Cortex of kidney (tissue), 1 donor: ENCODE measurements around the gene DLG2.
"Not testable (repeated sequence)": the region's sequence is repeated elsewhere in the genome, so short reads cannot be mapped to it uniquely, and the experiment has no call there.

Experiments
- DNase-seq: peaks from one replicate; lab custom pipeline; 2025; lab: John Stamatoyannopoulos, UW

Gene DLG2

DNA sequence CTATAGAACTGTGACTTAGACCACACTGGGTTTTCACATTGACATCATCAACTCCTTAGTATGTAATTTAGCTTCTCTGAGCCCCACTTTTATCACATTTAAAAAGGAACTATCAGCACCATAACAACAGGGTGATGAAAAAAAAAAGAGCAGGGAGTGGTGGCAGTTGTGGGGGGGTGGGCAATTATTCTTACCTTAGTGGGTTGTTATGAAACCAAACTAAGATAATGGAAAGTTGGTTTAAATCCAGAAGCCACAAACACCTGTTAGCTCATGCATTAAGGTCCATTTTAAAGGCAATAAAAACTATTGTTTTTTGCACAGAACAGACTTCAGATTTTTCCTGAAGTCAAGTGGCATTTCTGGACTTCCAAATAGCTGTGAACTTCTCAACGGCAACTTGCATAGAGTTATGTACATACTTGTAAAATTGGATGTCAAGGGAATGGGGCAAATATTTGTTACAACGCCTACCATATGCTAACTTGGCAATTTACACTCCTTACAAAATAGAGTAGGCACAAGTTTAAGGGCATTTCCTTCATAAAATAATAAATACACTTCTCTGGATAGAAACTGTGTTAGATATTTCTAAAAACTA is 793.6 kb downstream of the DLG2 start:
- no peak for DNase-seq

DNA sequence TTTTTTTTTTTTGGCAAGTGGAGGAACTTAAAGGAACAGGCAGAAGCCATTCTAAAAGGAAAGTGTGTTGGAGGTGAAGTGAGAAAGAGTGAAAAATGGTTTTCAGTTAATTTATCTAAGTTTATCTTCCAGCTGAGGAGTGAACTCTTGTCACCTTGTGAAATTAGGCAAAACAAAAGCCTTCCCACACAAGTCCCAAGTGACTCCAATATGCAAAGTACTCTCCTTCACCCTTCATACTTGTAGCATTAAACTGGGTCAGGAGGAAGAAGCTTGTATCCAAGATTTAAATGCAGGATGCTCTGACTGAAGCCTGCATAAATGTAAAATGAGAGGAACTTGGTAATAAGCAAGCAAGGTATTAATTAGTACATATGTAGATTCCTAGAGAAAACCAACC is 796.8 kb downstream of the DLG2 start:
- DNase-seq: no peak

DNA sequence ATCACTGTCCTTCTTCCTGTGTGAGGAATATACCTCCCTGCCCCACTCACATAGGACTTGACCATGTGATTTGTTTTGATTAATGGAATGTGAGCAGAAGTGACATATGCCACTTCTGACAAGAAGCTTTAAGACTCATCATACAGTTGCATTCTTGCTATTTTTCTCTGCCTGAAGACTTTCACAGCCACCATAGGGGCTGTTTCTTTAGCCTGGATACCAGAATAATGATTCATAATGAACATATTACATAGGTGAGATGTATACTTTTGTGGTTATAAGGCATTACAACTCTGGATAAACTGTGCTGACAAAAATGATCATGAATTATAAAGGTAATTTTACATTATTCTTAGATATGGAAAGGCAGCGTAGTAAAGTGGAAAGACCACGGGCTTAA is 798.0 kb downstream of the DLG2 start:
- no peak for DNase-seq

DNA sequence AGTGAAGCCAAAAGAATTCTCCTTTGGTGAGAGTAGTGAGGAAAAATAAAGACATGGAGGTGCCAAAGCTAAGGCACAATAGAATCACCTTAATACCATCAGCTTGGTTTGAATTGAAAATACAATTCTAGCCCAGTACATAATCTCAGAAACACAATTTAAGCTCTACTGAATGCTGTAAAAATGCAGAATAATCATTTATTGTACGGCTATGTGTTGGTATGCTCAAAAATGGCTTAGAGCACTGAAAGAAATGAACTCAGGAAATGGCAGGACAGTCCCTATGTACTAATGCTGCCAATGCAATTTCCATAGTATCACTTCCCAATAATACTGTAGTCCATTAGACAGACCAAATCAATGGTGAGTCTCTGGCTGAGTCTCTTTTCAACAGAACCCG is 798.5 kb downstream of the DLG2 start:
- no peak for DNase-seq

DNA sequence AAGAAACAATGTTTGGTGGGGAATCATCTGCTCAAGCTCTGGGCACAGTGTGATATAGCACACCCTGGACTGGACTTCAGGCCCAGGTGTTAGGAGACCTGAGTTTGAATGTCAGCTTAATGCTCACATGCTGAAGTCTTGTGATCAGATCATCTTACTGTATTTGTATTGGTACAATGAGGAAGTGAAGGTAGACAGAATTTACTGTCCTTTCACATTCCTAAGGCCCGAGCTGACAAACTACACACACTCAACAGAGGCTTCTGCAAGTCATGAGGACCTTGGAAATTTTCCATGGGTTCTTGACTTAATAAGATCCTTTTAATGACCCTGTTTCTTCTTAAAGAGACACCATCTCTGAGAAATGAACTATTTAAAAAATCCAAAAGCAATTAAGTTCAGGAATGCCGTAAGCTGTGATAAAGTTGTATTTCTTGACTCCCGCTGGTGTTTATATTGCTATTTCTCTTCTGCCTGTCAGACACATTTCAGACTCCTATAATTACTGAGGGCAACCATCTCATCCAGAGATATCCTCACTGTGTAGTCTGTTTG is 802.0 kb downstream of the DLG2 start:
- DNase-seq: no peak

DNA sequence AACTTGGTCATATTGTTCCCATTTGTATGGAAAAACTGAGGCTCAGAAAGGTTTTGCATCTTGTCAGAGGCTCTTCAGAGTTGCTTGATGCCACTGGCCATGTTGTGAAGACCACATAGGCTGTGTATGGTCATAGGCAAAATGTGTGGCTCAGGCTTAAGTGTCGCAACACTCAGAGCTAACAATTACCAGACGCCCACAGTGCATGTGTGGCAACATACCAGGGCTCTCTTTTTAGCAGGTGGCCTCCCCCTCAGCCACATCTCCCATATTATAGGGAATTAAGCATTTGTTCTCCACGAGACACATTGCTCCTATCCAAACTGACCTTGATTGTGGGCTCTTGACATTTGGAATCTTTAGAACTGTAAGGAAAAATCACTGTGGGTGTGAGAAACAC is 802.5 kb downstream of the DLG2 start:
- no peak for DNase-seq

DNA sequence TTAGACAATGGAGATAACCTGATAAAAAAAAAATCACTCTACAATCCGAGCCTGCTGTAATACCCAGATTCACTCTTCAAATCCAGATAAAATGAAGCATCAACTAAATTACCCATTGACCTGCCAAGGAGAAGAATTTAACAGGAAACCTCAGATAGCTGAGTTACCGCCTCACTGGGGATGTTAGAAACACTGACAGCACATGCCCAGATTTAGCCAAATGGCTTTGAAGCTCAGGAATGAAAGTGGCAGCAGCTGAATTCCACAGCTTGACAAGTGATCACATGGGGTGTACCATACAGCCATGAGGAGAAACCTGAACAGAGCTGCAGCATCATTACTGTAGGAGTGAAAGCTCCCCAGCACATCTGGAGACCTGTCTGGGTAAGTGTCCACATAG is 807.6 kb downstream of the DLG2 start:
- DNase-seq: no peak

DNA sequence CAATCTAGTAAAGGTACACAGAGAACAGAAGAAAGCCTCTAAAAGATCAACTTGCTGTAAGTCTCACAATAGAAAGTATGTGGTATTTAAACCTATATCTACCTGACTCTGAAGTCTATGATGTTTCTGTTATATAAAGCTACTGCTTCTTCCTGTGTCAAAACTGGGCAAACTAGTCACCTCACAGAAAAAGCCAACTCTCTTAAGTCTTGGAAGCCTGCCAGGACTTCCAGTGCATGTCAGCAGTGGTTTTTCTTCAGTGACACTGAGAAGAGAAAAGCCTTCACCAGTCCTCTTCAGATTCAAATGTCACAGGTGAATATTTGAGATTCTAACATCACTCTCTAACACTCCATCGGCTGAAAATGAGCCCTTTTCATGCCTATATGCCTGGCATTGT is 808.0 kb downstream of the DLG2 start:
- no peak for DNase-seq

DNA sequence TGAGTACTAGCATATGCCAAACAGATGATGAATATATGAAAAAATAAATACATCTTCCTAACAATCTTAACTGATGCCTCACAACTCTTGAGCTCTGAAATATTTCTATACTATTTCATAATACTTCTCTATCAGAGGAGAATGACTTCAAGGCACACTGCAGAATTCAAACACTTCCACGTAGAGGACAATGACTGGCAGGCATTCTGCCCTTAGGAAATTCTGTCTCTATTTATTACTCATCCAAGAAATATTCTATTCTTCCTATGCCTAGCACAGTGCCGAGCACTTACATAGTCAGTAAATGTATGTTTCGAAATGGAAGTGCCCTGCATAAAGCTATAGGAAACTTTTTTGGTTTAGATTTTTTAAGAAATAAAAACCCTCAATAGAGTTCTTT is 809.1 kb downstream of the DLG2 start:
- DNase-seq: no peak

DNA sequence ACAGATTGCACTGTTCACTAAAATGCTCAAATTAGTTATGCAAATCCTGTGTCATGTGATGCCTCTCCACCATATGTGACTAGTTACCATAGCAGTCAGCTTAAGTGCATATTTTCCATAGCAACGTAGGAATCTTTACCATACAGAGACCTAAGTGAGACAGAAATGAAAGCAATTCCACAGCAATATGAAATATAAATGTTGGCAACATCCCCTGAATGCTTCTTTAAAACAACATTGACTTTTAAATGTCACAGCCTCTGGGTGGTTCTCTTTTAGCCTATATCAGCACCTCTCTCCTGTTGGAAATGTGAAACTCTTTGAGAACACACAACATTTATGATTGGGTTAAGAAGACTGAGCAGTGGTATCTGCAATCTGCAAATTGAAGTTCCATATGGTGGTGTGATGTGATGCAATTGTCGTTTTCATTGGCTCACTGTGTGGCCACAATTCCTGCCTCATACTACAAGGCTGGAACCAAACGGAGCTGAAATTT is 814.6 kb downstream of the DLG2 start:
- no peak for DNase-seq

DNA sequence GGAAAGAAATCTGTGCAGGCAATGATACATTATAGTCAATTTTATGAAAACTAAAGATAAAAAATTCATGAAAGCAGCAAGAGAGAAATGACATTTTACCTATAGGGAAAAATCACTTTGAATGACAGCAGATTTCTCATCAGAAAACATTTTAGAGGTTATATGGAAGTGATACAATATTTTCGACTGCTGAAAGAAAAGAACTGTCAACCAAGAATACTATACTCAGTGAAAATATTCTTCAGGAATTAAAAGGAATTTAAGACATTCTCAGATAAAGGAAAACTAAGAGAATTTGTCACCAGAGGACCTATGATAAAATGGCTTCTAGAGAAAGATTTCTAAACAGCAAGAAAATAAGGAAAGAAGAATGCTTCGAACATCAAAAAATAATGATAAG is 820.8 kb downstream of the DLG2 start:
- no peak for DNase-seq

DNA sequence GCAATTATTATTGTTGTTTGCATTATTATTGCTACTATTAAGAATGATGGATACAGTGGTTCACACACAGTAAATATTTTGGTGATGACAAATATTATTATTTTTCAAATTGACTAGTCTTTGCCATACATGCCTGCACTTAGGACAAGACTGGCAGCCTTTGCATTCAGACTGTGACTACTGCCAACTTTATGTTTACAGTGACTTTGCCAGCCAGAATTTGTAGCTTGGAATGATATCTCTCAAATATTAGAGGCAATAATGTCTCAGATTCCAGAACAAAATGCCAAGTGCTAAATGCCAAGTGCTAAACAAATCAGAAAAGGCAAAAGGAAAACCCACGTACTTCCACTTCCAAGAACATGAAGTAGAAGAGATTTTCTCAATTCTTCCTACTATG is 823.1 kb downstream of the DLG2 start:
- no peak for DNase-seq

DNA sequence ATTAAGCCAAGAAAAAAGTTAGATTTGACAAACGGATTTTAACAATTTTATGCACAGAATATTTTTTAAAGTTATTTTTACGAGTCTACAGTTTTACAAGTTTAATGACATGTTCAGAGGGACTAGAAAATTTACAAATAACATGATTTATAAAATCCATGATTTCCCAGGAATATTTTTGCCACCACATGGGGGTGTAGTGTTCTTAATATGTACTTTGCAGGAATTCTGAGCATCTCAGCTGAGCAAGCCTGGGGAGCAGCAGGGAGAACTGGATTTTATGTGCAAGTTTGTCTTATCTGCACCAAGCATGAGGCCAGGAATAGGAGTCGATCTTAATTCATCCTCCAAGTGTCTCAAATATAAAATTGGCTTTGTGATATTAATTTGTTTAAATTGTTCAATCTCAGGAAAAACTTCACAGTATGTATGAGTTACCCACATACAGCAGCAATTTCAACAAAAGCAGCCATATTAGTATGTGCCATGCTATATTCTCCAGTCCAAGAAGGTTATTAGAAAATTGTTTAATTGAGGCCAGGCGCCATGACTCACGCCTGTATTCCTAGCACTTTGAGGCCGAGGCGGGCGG is 826.3 kb downstream of the DLG2 start:
- no peak for DNase-seq

DNA sequence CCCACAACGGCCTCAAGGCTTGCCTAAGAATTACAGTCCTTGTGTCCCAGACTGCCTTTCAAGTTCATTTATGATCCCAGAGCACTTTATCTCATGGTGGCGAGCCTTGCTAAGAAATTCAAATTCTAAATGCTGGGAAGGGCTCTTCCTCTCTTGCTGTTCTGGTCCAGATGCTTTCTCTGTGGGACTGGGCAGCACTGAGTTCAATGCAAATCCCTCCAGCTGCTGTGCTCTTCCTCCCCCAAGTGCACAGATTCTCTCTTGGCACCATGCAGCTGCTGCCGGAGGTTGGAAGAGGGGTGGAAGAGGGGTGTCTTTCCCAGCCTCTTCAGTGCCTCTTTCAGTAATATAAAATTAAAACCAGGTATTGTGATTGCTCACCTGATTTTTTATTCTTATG is 828.0 kb downstream of the DLG2 start:
- DNase-seq: no peak

DNA sequence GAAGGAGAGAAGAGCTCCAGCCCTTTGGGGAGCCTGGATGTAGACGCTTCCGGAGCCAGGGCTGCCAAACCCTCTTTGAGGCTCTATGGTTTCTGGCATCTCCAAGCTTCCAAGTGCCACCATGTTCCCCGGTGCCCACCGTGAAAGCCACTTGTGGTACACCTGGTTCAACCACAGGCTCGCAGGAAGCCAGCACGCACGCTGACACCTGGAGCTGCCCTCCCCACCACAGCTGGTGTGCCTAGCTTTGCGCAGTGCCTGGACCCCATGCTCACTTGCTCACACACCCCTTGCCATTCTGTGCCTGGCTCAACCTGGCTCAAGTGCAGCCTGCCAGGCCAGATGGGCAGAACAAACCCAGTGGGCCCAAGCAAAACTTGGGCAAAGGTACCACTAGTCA is 831.4 kb downstream of the DLG2 start:
- DNase-seq: no peak

DNA sequence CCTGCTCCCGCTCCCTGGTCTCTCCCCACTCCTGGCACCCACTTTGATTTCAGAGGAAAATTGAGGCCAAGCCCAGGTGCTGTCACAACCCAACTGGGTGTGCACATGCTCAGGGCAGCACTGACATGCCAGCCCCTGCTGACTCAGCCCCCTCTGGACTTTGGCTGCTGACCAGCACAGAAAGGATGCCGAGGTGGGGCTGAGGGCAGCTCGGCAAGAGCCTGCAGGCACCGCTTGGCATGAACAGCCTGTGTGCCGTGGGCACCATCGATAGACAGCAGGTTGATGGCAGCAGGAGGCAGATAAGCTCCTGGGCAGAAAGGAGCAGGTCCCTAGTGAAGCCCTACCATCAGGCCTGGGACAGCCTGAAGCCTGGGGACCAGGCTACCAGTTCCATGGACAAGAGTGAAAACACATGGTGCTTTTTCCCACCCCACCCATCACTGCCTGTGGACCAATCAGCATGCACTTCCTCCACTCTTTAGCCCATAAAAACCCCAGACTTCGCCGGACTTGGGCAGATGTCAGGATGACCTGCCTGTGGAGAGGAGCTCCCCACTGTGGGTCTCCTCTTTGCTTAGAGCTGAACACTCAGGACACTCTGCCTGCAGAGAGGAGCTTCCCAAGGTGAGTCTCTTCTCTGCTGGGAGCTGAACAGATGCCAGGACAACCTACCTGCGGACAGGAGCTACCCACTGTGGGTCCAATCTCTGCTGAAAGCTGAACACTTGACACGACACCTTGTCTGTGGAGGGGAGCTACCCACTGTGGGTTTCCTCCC is 832.3 kb downstream of the DLG2 start:
- DNase-seq: no peak

DNA sequence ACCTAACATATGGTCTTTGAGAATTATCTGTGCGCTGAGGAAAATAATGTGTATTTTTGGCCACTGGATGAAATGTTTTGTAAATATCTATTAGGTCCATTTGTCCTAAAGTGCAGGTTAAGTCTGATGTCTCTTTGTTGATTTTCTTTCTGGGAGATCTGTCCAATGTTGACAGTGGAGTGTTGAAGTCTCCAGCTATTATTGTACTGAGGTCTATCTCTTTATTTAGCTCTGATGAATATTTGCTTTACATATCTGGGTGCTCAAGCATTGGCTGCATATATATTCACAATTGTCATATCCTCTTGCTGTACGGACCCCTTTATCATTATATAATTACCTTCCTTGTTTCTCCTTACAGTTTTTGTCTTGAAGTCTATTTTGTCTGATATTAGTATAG is 833.8 kb downstream of the DLG2 start:
- DNase-seq: no peak

DNA sequence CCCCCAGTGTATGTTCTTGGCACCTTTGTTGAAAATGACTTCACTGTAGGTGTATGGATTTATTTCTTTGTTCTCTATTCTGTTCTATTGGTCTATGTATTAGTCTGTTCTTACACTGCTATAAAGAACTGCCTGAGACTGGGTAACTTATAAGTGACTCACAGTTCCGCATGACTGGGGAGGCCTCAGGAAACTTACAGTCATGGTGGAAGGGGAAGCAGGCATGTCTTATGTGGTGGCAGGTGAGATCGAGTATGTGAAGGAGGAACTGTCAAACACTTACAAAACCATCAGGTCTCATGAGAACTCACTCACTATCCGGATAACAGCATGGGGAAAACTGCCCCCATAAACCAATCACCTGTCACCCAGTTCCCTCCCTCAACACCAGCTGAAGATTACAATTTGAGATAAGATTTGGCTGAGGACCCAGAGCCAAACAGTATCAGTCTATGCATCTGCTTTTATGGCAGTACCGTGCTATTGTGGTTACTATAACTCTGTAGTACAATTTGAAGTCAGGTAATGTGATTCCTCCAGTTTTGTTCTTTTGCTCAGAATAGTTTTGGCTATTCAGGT is 836.2 kb downstream of the DLG2 start:
- DNase-seq: no peak

DNA sequence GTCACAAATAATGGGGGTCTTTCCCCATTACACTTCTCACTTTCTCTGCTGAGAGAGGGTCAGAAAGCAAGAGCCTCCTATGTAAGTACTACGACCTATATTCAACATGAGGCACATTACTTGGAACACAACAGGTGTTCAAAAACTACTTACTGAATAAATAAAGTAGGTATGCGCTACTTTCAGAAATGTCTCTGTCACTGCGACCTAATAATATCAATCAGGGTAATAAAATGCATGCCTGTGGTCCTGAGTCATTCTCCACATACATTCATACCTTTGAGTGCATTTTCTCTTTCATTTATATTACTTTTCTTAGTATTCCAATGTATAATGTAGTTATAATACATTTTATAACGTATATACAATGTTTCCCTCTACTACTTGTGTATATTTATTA is 838.9 kb downstream of the DLG2 start:
- no peak for DNase-seq

DNA sequence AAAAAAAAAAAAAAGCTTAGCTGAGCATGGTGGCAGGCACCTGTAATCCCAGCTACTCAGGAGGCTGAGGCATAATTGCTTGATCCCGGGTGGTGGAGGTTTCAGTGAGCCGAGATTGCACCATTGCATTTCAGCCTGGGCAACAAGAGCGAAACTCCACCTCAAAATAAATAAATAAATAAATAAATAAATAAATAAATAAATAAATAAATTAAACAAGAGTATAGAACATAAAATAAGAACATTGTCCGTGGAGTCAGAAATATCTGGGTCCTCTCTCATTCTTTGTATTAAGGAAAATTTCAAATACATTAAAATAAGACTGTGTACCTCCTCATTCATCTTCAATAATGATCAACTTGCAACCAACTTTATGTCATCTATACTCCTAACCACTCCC is 843.0 kb downstream of the DLG2 start:
- DNase-seq: not testable (repeated sequence)

DNA sequence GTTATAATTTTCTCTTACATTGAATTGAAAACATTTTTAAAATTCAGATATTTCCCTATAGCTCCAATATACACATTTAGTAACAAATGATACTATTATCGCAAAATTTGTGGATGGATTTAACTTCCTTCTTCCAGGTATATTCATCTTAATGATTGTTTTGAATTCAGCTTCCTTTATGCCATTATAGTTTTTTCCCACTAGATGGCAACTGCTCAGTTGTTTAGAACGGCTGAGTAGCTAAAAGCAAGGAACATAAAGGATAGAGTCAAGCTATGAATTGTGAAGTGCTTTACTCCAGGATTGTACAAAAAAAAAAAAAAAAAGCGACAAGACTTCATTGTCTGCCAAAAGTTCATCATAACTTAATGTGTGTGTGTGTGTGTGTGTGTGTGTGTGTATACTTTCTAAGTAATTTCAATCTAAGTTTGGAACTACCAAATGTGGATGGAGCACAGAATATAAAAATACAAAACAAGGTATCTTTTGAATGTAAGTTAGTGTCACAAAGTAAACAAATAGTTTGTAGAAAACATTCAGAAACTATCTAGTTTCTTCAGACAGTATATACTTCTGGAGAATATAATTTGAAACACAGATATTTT is 846.4 kb downstream of the DLG2 start:
- no peak for DNase-seq

DNA sequence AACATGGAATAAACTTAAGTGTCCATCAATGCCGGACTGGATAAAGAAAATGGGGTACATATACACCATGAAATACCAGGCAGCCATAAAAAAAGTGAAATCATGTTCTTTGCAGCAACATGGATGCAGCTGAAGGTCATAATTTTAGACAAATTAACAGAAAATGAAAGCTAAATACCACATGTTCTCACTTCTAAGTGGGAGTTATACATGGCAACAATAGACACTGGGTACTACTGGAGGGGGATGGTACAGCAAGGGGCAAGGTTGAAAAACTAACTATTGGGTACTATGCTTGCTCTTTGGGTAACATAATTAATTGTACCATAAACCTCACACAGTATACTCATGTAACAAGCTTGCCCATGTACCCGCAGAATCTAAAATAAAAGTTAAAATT is 851.6 kb downstream of the DLG2 start:
- DNase-seq: no peak
